ENCODE data around the gene TEAD1.

TEAD1 gene

GRCh38 chr11:12725863-12726682 lies 51.9 kb downstream of the TEAD1 start:
- no peak overlapping the region for H3K27ac ChIP-seq (replicated peaks)
- no peak for DNase-seq (ENCODE audit: low read depth in 1 of 2, low spot score in 1 of 2)
- TF ChIP-seq POLR2AphosphoS5 (IDR thresholded peaks at IDR 0.05; ENCODE audit: low read depth), result no peak
- no peak for TF ChIP-seq SPI1 (IDR thresholded peaks at IDR 0.05; ENCODE audit: borderline replicate concordance, low read depth)
- TF ChIP-seq CTCF (IDR thresholded peaks at IDR 0.05; ENCODE audit: insufficient read depth, low read length), result no peak
- no peak for TF ChIP-seq REST (IDR thresholded peaks at IDR 0.05; ENCODE audit: insufficient replicate concordance, low read depth)
- TF ChIP-seq GABPA (IDR thresholded peaks at IDR 0.05; ENCODE audit: low read depth), result no peak
- H3K27me3 ChIP-seq (ENCODE audit: insufficient read depth, poor library complexity, severe bottlenecking), result peaks cover 16% of the 10 kb centered on the region
- no peak overlapping the region for H3K4me3 ChIP-seq (replicated peaks; ENCODE audit: insufficient read depth, low read length)

GRCh38 chr11:12727563-12728211 lies 53.5 kb downstream of the TEAD1 start:
- peaks cover 11% of the 10 kb centered on the region for H3K27me3 ChIP-seq (ENCODE audit: insufficient read depth, poor library complexity, severe bottlenecking)
- TF ChIP-seq GABPA (IDR thresholded peaks at IDR 0.05; ENCODE audit: low read depth) (no peak), REST (IDR thresholded peaks at IDR 0.05; ENCODE audit: insufficient replicate concordance, low read depth) (no peak), POLR2AphosphoS5 (IDR thresholded peaks at IDR 0.05; ENCODE audit: low read depth) (no peak), SPI1 (IDR thresholded peaks at IDR 0.05; ENCODE audit: borderline replicate concordance, low read depth) (no peak), CTCF (IDR thresholded peaks at IDR 0.05; ENCODE audit: insufficient read depth, low read length) (no peak)
- no peak overlapping the region for H3K4me3 ChIP-seq (replicated peaks; ENCODE audit: insufficient read depth, low read length)
- no peak overlapping the region for H3K27ac ChIP-seq (replicated peaks)
- no peak for DNase-seq (ENCODE audit: low read depth in 1 of 2, low spot score in 1 of 2)

- DNase-seq (ENCODE audit: low read depth in 1 of 2, low spot score in 1 of 2), result no peak
- Histone ChIP-seq H3K4me3 (replicated peaks; ENCODE audit: insufficient read depth, low read length) (no peak overlapping the region), H3K27ac (replicated peaks) (no peak overlapping the region), H3K27me3 (ENCODE audit: insufficient read depth, poor library complexity, severe bottlenecking) (peaks cover 6% of the 10 kb centered on the region)
- TF ChIP-seq SPI1 (IDR thresholded peaks at IDR 0.05; ENCODE audit: borderline replicate concordance, low read depth), result no peak
- TF ChIP-seq GABPA (IDR thresholded peaks at IDR 0.05; ENCODE audit: low read depth), result no peak
- no peak for TF ChIP-seq POLR2AphosphoS5 (IDR thresholded peaks at IDR 0.05; ENCODE audit: low read depth)
- TF ChIP-seq REST (IDR thresholded peaks at IDR 0.05; ENCODE audit: insufficient replicate concordance, low read depth), result no peak
- TF ChIP-seq CTCF (IDR thresholded peaks at IDR 0.05; ENCODE audit: insufficient read depth, low read length), result no peak
These were observed 54.2 kb downstream of the TEAD1 start for GRCh38 chr11:12728417-12728816.
